Measurements from ENCODE around the gene RAI1. TPM values are rescaled to one million over a fixed set of nuclear protein-coding genes. Genes with fewer than 3 reads are reported as not detected.

RAI1 gene
- total RNA-seq, 2 experiments from 2014 or later = 17.1 to 49.4 TPM

GRCh38 chr17:17831208-17832031 is 150.2 kb downstream of the RAI1 start:
- H3K9me3 ChIP-seq (ENCODE audit: low read length) = no peaks in the 10 kb centered on the region
- H3K9me2 ChIP-seq (ENCODE audit: insufficient read depth, low read length) = no peaks in the 10 kb centered on the region
- no peak overlapping the region for H2AFZ ChIP-seq (ENCODE audit: low read length)
- TF ChIP-seq CTCF (conservative IDR thresholded peaks at IDR 0.05; ENCODE audit: low read length) = no peak
- intact Hi-C loops (cut with micrococcal nuclease; ENCODE audit: unreplicated experiment) = no loop called here
- H3K36me3 ChIP-seq (ENCODE audit: insufficient read depth, low read length) = peaks cover 31% of the 10 kb centered on the region
- no peak overlapping the region for H3K4me2 ChIP-seq (ENCODE audit: low read length)
- H3K4me1 ChIP-seq (ENCODE audit: insufficient read depth, low read length, poor library complexity, severe bottlenecking) = peaks cover 71% of the 10 kb centered on the region
- peaks cover 57% of the 10 kb centered on the region for H3K79me2 ChIP-seq (ENCODE audit: insufficient read depth, low read depth, low read length)
- no peaks in the 10 kb centered on the region for H4K20me1 ChIP-seq (ENCODE audit: insufficient read depth, low read length)
- no peak overlapping the region for H3K27ac ChIP-seq (ENCODE audit: low read depth, low read length, poor library complexity, severe bottlenecking)
- no TSS peak for BruUV-seq (replicated peaks)
- POLR2A ChIA-PET = interaction anchor here (0.6 kb wide), 1 partner anchor 189 kb away, joined by 4 read pairs; no protein-coding TSS in a partner anchor
- CTCF ChIA-PET (ENCODE audit: unreplicated experiment) = no interaction called here
- DNase-seq (ENCODE audit: low spot score) = no peak
- no peak overlapping the region for H3K4me3 ChIP-seq (ENCODE audit: low read depth, low read length, poor library complexity, severe bottlenecking)

- H3K9me3 ChIP-seq (ENCODE audit: low read length) = no peaks in the 10 kb centered on the region
- POLR2A ChIA-PET = interaction anchor here (0.6 kb wide), 1 partner anchor 189 kb away, joined by 4 read pairs; no protein-coding TSS in a partner anchor
- intact Hi-C loops (cut with micrococcal nuclease; ENCODE audit: unreplicated experiment) = no loop called here
- H3K4me2 ChIP-seq (ENCODE audit: low read length) = no peak overlapping the region
- H3K36me3 ChIP-seq (ENCODE audit: insufficient read depth, low read length) = peaks cover 25% of the 10 kb centered on the region
- no peaks in the 10 kb centered on the region for H4K20me1 ChIP-seq (ENCODE audit: insufficient read depth, low read length)
- H3K27ac ChIP-seq (ENCODE audit: low read depth, low read length, poor library complexity, severe bottlenecking) = no peak overlapping the region
- no TSS peak for BruUV-seq (replicated peaks)
- H2AFZ ChIP-seq (ENCODE audit: low read length) = no peak overlapping the region
- TF ChIP-seq EZH2phosphoT487 (IDR thresholded peaks at IDR 0.05; ENCODE audit: borderline replicate concordance, low read depth, low read length) = no peak
- TF ChIP-seq CTCF (conservative IDR thresholded peaks at IDR 0.05; ENCODE audit: low read length) = no peak
- peaks cover 67% of the 10 kb centered on the region for H3K4me1 ChIP-seq (ENCODE audit: insufficient read depth, low read length, poor library complexity, severe bottlenecking)
- no peak for DNase-seq (ENCODE audit: low spot score)
- H3K79me2 ChIP-seq (ENCODE audit: insufficient read depth, low read depth, low read length) = peaks cover 52% of the 10 kb centered on the region
- CTCF ChIA-PET (ENCODE audit: unreplicated experiment) = no interaction called here
- no peaks in the 10 kb centered on the region for H3K9me2 ChIP-seq (ENCODE audit: insufficient read depth, low read length)
- H3K4me3 ChIP-seq (ENCODE audit: low read depth, low read length, poor library complexity, severe bottlenecking) = no peak overlapping the region
Observed at GRCh38 chr17:17832032-17832363, 150.7 kb downstream of the RAI1 start.

Measured in OCI-LY7 (cell line).